GM20000 (cell line): ENCODE results near the gene NFIL3.
A peak's percentile ranks its signal among the peaks of the same experiment; 100 is the strongest.

Experiments used
- DNase-seq: peaks from one replicate; pipeline ENCODE4 v3.0.0; 2012; ENCODE audit warnings: low spot score
- CTCF ChIP-seq: IDR thresholded peaks from 2 replicates; pipeline ENCODE4 v1.5.1; 2012; ENCODE audit warnings: mild to moderate bottlenecking, control low read depth; ENCODE audit errors: extremely low read depth, missing control alignments

NFIL3 gene

GRCh38 chr9:91443321-91443993, 19.8 kb upstream of the NFIL3 start:
- no peak for DNase-seq
- TF ChIP-seq CTCF: no peak

- no peak for DNase-seq
- no peak for TF ChIP-seq CTCF
These were observed 13.2 kb upstream of the NFIL3 start for GRCh38 chr9:91436841-91437240.

- DNase-seq: peak; percentile 45
- TF ChIP-seq CTCF: peak; percentile 20
These were observed 9.5 kb upstream of the NFIL3 start for GRCh38 chr9:91433180-91433579.

- no peak for DNase-seq
- TF ChIP-seq CTCF: no peak
These were observed 7.9 kb upstream of the NFIL3 start for GRCh38 chr9:91431485-91431884.

- no peak for DNase-seq
- no peak for TF ChIP-seq CTCF
These were observed 5.9 kb upstream of the NFIL3 start for GRCh38 chr9:91429501-91429900.

GRCh38 chr9:91428927-91429351, 5.3 kb upstream of the NFIL3 start:
- TF ChIP-seq CTCF: no peak
- DNase-seq: no peak

GRCh38 chr9:91428436-91428835, 4.8 kb upstream of the NFIL3 start:
- DNase-seq: no peak
- TF ChIP-seq CTCF: no peak
